Muscle layer of duodenum (tissue), 2 donors: ENCODE results near the gene FZD4.
"Not testable (repeated sequence)": the region's sequence is repeated elsewhere in the genome, so short reads cannot be mapped to it uniquely, and the experiment has no call there.

Experiments
- H3K27ac ChIP-seq: one replicate; pipeline ENCODE4 v1.7.0; 2013; ENCODE audit warnings: mild to moderate bottlenecking, low read length
- H3K27me3 ChIP-seq: one replicate; pipeline ENCODE4 v1.7.0; 2013; ENCODE audit warnings: low read depth, mild to moderate bottlenecking, control low read depth, low read length
- H3K36me3 ChIP-seq, 2 donors: one replicate each; pipeline ENCODE4 v1.7.0; 2013; ENCODE audit warnings: low read length in 2 of 2, control low read depth in 1 of 2, mild to moderate bottlenecking in 1 of 2; ENCODE audit not compliant: insufficient read depth in 2 of 2, control insufficient read depth in 1 of 2
- H3K4me1 ChIP-seq, 2 donors: one replicate each; pipeline ENCODE4 v1.7.0; 2013; ENCODE audit warnings: low read length in 2 of 2, mild to moderate bottlenecking in 2 of 2, control low read depth in 1 of 2, moderate library complexity in 1 of 2; ENCODE audit not compliant: insufficient read depth in 2 of 2, control insufficient read depth in 1 of 2
- H3K4me3 ChIP-seq, 2 donors: one replicate each; pipeline ENCODE4 v1.7.0; 2013; ENCODE audit warnings: low read length in 2 of 2, low read depth in 1 of 2, mild to moderate bottlenecking in 1 of 2
- H3K9me3 ChIP-seq, 2 donors: one replicate each; pipeline ENCODE4 v1.7.0; 2013; ENCODE audit warnings: low read length in 2 of 2, control low read depth in 1 of 2, mild to moderate bottlenecking in 1 of 2; ENCODE audit not compliant: control insufficient read depth in 1 of 2
- donor health status: healthy.

Gene FZD4

GRCh38 chr11:86969258-86969657 lies 14.1 kb upstream of the FZD4 start:
- Histone ChIP-seq H3K27ac (no peak overlapping the region), H3K9me3 (peaks cover 0 to 6% of the 10 kb centered on the region in 2 donors), H3K4me1 (no peaks in the 10 kb centered on the region), H3K27me3 (no peaks in the 10 kb centered on the region), H3K36me3 (no peaks in the 10 kb centered on the region), H3K4me3 (no peak overlapping the region)

GRCh38 chr11:86967601-86968000 lies 12.4 kb upstream of the FZD4 start:
- H3K4me1 ChIP-seq, H3K9me3 ChIP-seq, H3K36me3 ChIP-seq, H3K27me3 ChIP-seq, H3K27ac ChIP-seq, H3K4me3 ChIP-seq: not testable (repeated sequence)

- no peaks in the 10 kb centered on the region for H3K27me3 ChIP-seq
- H3K36me3 ChIP-seq = no peaks in the 10 kb centered on the region
- no peak overlapping the region for H3K4me3 ChIP-seq
- peaks cover 3 to 14% of the 10 kb centered on the region in 2 donors for H3K4me1 ChIP-seq
- H3K9me3 ChIP-seq = no peaks in the 10 kb centered on the region
- H3K27ac ChIP-seq = no peak overlapping the region
Observed at GRCh38 chr11:86957976-86958646, 2.9 kb upstream of the FZD4 start.

DNA sequence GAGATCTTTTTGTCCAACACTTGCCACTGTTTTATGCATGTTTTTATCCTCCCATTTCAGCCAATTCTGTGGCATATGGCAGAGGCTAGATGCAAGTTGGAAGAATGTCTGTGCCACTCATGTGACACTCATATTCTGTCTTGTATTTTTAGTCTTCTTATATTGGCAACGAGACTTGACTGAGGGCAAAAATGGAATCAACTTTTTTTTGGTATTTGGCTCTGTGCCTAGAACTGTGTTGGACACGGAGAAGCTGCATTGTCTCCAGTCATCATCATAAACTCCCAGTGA lies 1.7 kb upstream of the FZD4 start:
- Histone ChIP-seq H3K27ac (no peak overlapping the region), H3K27me3 (no peaks in the 10 kb centered on the region), H3K9me3 (no peaks in the 10 kb centered on the region), H3K4me3 (no peak overlapping the region), H3K4me1 (peaks cover 3 to 27% of the 10 kb centered on the region in 2 donors), H3K36me3 (no peaks in the 10 kb centered on the region)

DNA sequence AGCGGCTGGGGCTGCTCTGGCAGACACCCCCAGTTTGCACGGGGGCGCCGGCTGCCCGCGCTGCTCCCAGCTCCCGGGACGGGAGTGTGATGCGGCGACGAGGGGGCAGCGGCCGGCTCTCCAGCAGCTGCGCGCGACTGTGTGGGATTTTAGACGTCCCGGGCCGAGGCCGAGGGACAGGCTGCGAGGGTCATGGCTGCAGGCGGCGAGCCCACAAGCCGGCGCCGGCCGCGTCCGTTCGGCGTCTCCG lies 159 bp downstream of the FZD4 start:
- Histone ChIP-seq H3K27me3 (no peaks in the 10 kb centered on the region), H3K27ac (no peak overlapping the region), H3K4me1 (peaks cover 9 to 45% of the 10 kb centered on the region in 2 donors), H3K4me3 (peak overlapping the region; percentile 73 to 94), H3K36me3 (no peaks in the 10 kb centered on the region), H3K9me3 (no peaks in the 10 kb centered on the region)

GRCh38 chr11:86954269-86955110 lies 705 bp downstream of the FZD4 start:
- Histone ChIP-seq H3K4me1 (peaks cover 13 to 50% of the 10 kb centered on the region in 2 donors), H3K27me3 (no peaks in the 10 kb centered on the region), H3K36me3 (no peaks in the 10 kb centered on the region), H3K27ac (peak overlapping the region; percentile 14), H3K4me3 (peak overlapping the region; percentile 73 to 94), H3K9me3 (no peaks in the 10 kb centered on the region)

DNA sequence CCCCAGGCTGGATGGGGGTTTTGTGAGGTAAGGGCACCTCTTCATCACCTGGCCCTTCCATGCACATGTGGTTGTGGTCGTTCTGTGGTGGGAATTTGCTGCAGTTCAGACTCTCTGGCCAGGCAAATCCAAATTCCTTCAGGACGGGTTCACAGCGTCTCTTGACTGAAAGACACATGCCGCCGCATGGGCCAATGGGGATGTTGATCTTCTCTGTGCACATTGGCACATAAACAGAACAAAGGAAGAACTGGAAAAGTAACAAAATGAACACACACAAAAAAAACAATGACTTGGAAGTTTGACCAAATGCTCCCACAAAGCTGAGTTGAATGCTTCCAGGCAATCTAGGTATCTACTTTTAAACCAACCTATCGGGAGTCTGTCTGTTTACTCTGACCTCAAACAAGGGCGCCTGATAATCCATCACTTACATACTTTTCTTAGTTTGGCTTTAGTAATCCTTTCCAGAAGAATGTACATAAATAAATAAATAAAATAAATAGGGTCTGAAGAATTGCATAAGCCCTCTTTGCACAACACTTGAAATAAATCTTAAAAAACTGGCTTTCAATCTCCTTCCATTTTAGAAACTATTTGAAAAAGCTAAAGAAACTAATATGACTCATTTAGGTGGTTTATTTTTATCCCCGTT lies 2.8 kb downstream of the FZD4 start:
- no peaks in the 10 kb centered on the region for H3K27me3 ChIP-seq
- peaks cover 15 to 69% of the 10 kb centered on the region in 2 donors for H3K4me1 ChIP-seq
- H3K9me3 ChIP-seq = no peaks in the 10 kb centered on the region
- peak overlapping the region in 1 of 2 donors; percentile 94 for H3K4me3 ChIP-seq
- H3K36me3 ChIP-seq = no peaks in the 10 kb centered on the region
- H3K27ac ChIP-seq = no peak overlapping the region

DNA sequence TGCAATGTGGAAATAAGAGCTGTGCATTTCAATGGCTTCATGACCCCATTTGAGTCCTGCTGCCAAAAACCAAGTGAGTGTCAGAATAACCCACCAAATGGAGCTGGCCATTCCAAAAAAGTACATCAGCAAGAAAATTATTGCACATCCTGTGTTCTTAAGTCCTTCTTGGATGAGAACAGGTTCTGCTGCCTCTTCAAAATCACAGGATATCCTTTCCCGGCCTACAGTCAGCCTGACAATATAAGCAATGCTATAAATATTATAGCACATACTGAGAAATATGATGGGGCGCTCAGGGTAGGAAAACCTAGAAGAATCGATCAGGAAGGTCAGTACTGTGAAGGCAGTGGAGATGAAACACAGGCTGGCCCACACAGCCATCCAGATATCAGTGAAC lies 3.5 kb downstream of the FZD4 start:
- peaks cover 15 to 69% of the 10 kb centered on the region in 2 donors for H3K4me1 ChIP-seq
- H3K27me3 ChIP-seq = no peaks in the 10 kb centered on the region
- no peak overlapping the region for H3K27ac ChIP-seq
- no peaks in the 10 kb centered on the region for H3K9me3 ChIP-seq
- no peaks in the 10 kb centered on the region for H3K36me3 ChIP-seq
- peak overlapping the region in 1 of 2 donors; percentile 94 for H3K4me3 ChIP-seq

DNA sequence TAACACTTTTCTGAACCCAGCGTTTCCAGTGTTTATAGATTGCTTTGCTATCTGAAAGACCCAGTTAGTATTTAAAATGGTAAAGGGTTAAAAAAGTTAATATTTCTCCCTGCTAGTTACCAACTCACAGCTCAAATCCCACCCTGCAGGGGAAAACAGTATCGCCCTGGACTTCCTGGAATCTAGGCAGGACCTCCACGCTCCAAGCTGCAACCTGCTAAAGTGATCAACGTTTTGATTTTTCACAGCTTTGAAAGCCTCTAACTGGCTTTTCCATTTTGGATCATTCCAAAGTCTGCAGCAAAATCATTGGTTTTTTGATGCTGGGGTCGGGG lies 4.6 kb downstream of the FZD4 start:
- H3K4me1 ChIP-seq = peaks cover 15 to 64% of the 10 kb centered on the region in 2 donors
- H3K27ac ChIP-seq = no peak overlapping the region
- no peaks in the 10 kb centered on the region for H3K27me3 ChIP-seq
- H3K36me3 ChIP-seq = no peaks in the 10 kb centered on the region
- H3K4me3 ChIP-seq = peak overlapping the region in 1 of 2 donors; percentile 43
- H3K9me3 ChIP-seq = no peaks in the 10 kb centered on the region

DNA sequence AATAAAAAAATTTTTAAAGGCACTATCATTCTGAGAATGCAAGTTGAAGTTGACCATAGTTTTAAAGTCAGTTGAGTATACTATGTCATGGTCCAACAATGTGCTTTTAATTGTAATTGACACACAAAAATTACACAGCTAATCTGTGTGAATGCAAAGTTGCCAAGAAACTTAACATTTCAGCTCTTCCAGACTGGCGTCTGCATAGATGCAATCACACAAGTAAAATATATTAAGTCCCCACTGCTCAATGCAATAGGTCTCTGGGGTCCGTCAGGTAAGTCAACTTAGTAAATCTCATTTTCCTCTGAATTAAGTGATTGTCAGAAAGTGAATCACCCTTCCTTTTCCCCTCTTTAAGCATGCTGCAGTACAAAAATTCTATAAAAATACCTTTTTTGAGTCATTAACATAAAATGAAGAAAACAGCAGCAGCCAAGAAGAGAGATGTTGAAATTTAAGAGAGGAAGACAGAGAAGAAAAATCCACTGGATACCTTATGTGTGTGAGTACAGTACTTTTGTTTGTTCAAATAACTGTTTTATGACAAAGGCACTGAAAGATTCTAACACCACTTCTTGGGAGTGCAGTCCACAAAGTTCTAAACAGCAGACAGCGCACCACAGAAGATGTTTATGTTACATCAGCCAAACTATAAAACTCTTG lies 5.1 kb downstream of the FZD4 start:
- no peak overlapping the region for H3K27ac ChIP-seq
- H3K9me3 ChIP-seq = no peaks in the 10 kb centered on the region
- no peaks in the 10 kb centered on the region for H3K36me3 ChIP-seq
- H3K4me1 ChIP-seq = peaks cover 15 to 64% of the 10 kb centered on the region in 2 donors
- no peaks in the 10 kb centered on the region for H3K27me3 ChIP-seq
- H3K4me3 ChIP-seq = peak overlapping the region in 1 of 2 donors; percentile 43

- Histone ChIP-seq H3K27ac (no peak overlapping the region), H3K4me3 (peak overlapping the region in 1 of 2 donors; percentile 16), H3K9me3 (no peaks in the 10 kb centered on the region), H3K36me3 (no peaks in the 10 kb centered on the region), H3K27me3 (no peaks in the 10 kb centered on the region), H3K4me1 (peaks cover 15 to 61% of the 10 kb centered on the region in 2 donors)
Observed at GRCh38 chr11:86948733-86949132, 6.5 kb downstream of the FZD4 start.
